GM21447 (cell line): ENCODE measurements around the gene CPLX3.

Experiments
- ATAC-seq: cut with Tn5 transposase; IDR thresholded peaks from one replicate; pipeline ENCODE4 v1.9.1; 2021; ENCODE audit not compliant: unreplicated experiment

CPLX3 gene

DNA sequence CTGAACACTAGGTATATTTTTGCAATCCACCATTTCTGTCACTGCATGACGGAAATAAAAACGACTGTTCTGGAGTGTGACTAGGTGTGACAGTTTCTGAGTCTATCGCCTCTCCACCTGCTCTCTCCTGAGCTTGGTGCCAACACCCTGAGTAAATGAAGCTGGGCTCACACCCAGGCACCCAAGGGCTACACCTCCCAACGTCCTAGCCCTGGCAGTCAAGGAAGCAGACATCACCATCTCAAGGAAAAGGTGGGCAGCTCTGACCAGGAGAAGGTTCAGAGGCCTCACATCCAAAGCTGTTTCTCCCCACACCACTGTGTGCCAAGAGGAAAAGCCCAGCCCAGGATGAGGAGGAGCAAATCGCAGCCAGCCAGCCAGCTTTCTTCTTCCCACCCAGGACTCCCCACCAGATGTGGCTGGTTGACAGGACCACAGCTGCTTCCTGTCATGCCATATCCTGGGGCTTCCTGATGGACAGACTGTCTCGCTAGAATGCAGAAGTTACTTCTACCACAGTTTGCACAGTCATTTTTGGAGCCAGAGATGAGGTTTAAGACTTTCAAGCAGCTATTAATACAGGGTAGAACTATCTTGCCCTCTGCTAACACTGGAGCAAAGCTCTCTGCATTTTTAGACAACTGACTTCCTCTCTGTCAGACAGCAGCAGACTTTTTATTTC lies 43.4 kb downstream of the CPLX3 start:
- ATAC-seq, result peak; percentile 66

DNA sequence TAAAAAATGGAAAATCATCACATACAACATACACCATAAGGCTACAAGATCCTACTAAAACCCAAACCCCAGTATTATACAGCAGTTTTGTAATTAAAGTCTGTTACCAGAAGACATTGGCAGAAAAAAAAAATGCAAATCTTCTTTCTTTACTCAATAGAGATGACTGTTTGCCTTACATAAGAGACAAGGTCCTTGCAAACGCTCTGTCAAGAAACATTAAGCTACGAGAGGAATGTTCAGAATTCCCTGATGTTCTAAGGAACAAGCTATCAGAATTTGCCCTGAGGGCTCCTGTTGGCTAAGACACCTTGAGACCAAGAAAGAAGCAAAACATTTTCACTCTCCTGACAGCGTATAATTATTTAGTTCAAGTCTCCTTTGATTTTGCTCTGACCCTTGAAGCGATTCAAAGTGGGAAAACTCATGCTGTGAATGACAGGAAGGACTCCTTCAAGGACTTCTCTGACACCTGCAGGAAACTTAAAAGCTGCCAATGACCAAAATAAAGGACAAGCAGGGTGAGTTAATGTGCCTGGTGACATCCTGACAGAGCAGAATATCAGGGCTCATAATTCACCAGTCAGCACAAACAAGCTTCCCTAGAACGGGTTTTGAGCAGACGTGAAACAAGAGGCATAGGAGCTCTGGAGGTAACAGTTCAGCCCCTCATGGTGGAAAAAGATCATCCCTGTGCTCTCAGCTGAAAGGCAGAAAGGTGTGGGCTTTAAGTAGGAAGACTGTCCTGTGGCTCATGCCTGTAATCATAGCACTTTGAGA lies 44.2 kb downstream of the CPLX3 start:
- no peak for ATAC-seq

- no peak for ATAC-seq
These were observed 46.2 kb downstream of the CPLX3 start for GRCh38 chr15:74872702-74873035.

DNA sequence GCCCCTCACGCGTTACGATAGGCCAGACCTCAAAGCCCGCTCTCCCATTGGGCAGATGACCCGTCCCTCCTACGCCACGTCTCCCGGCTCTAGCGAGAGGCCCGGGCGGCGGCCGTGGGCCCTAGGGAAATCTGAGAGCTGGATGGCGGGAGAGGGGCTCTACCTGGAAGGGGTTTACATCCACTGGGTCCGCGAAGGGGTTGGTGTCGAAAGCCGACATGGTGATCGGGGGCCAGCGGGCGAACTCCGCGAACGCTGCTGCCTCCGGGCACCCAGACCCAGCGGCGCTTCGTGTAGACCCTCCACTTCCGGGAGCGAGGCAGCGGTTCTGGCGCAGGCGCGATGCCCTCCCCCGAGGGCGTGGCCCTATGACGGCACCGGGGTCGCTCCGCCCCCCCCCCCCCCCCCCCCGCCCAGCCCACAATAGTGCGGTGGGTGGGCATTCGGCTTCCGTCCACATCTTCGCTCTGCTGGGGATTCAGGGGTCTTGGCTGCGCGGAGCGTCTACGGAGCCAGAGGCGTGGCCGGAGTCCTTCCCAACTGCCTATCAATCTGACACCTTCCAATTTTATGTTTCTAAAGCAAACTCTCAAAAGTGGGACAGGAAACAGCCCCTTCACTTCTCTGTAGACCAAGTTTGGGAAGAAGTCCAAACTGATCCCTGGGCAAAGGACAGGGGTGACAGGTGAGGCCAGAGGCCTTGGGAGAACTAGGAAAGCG lies 46.8 kb downstream of the CPLX3 start, which contains the start of gene SCAMP2:
Gene SCAMP2, minus strand, starts transcription at position 330 of the 720 bp plus-strand sequence. Its CDS starts 110 bp downstream, at position 220.
- ATAC-seq, result peak; percentile 70

DNA sequence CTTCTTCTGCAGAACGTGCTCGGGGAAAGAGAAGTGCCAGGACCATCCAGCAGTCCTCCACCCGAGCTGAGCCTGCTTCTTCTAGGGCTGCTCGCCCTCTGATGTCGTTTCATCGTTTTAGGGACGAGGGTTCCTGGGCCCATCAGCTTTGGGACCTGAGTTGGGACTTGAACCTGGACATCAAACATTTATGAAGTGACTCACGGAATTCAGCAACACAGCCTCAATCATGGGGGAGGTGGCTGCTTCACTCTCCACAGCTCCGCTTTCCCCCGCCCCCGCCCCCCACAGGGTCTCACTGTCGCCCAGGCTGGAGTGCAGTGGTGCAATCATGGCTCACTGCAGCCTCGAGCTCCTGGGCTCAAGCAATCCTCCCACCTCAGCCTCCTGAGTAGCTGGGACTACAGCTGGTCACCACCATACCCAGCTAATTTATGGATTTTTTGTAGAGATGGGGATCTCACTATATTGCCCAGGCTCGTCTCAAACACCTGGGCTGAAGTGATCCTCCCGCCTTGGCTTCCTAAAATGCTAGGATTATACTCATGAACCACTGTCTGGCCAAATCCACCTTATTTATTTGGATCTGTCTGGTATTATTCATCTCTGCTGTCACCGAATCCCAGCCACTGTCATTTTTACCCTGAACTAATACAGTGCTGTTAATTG lies 47.5 kb downstream of the CPLX3 start:
- no peak for ATAC-seq

DNA sequence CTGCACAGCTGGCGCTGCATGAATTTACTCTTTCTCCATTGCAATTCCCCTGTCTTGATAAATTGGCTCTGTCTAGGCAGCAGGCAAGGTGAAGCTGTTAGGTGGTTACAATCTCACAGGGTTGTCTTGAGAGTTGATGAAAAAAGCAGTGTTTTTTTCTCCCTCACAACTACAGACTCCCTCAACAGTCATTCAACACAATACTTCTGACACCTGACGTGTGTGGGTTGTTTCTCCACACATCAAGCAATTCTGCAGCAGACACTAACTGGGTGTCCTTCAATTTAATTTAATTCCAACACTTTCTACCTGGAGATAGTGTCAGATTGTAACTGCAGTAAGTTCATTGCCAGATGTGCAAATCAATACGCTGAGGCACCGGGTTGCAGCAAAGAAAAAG lies 51.8 kb downstream of the CPLX3 start:
- no peak for ATAC-seq
